ENCODE results near the gene FADS3. TPM values are rescaled to one million over a fixed set of nuclear protein-coding genes. Genes with fewer than 3 reads are reported as not detected.
A peak's percentile ranks its signal among the peaks of the same experiment; 100 is the strongest.

FADS3 gene
- total and polyA plus RNA-seq, 9 of the 15 experiments (the other 6 are each of a cell fraction or from before 2014, with no cell fraction given), result 0.97 to 148 (median 92.7) TPM

GRCh38 chr11:61917334-61918109, 26.2 kb upstream of the FADS3 start, which contains the start of gene RAB3IL1 (continued):
- TF ChIP-seq EWSR1 (IDR thresholded peaks at IDR 0.05; ENCODE audit: borderline replicate concordance, low read depth, partially characterized antibody) (no peak), HLTF (IDR thresholded peaks at IDR 0.05) (peak; percentile 51; the same call in 1 of the 2 replicates), SIN3B (IDR thresholded peaks at IDR 0.05; ENCODE audit: low read depth) (peak; percentile 67; the same call in 1 of the 2 replicates), CBFA2T3 (IDR thresholded peaks at IDR 0.05) (0 out of 2 replicates have a peak, but pooled peaks have one; percentile 3), KLF13 (tag; IDR thresholded peaks at IDR 0.05; ENCODE audit: borderline replicate concordance, low read depth) (peak; percentile 64), RBBP5 (IDR thresholded peaks at IDR 0.05; ENCODE audit: borderline replicate concordance, insufficient read depth, low read length, poor library complexity, severe bottlenecking) (peak; percentile 61), UBTF (IDR thresholded peaks at IDR 0.05; ENCODE audit: borderline replicate concordance in 1 of 2, low read depth in 2 of 2, low read length in 2 of 2) (peak in 1 of 2 experiments; percentile 66; a peak in 1 of 4 replicates), CHD4 (IDR thresholded peaks at IDR 0.05; ENCODE audit: insufficient read depth, insufficient replicate concordance, low read depth, low read length, poor library complexity, severe bottlenecking) (peak; percentile 34), PTBP1 (IDR thresholded peaks at IDR 0.05; ENCODE audit: low read depth, low read length) (peak; percentile 97), ZNF511 (CRISPR knock-in tag; IDR thresholded peaks at IDR 0.05) (0 out of 2 replicates have a peak, but pooled peaks have one; percentile 15), MXI1 (IDR thresholded peaks at IDR 0.05; ENCODE audit: low read depth, low read length) (peak; percentile 82), SIN3A (IDR thresholded peaks at IDR 0.05; ENCODE audit: borderline replicate concordance in 2 of 2, control insufficient read depth in 1 of 2, low read depth in 2 of 2, low read length in 2 of 2) (peak; percentile 88 to 90; a peak in 3 of 4 replicates), EGR1 (conservative IDR thresholded peaks at IDR 0.05) (peak; percentile 19; the same call in 1 of the 2 replicates), ZFP36 (IDR thresholded peaks at IDR 0.05; ENCODE audit: low read depth, low read length, partially characterized antibody) (peak; percentile 97), ESRRA (IDR thresholded peaks at IDR 0.05; ENCODE audit: borderline replicate concordance, low read depth) (0 out of 2 replicates have a peak, but pooled peaks have one; percentile 13), CLOCK (CRISPR knock-in tag; IDR thresholded peaks at IDR 0.05; ENCODE audit: borderline replicate concordance) (peak; percentile 76; the same call in 1 of the 2 replicates), SMARCA5 (IDR thresholded peaks at IDR 0.05) (peak; percentile 87), MAZ (CRISPR knock-in tag; conservative IDR thresholded peaks at IDR 0.05 in 1 of 2, IDR thresholded peaks at IDR 0.05 in 1 of 2) (peak; percentile 58 to 80; a peak in 3 of 4 replicates), CBX1 (IDR thresholded peaks at IDR 0.05; ENCODE audit: low read depth) (peak; percentile 90; the same call in 1 of the 2 replicates), PHF21A (IDR thresholded peaks at IDR 0.05; ENCODE audit: borderline replicate concordance, low read depth) (no peak), CTBP1 (IDR thresholded peaks at IDR 0.05; ENCODE audit: borderline replicate concordance) (peak; percentile 80; the same call in 1 of the 2 replicates)

All from K562 (cell line).